Measurements from ENCODE around the gene FNTB.
"Not testable (repeated sequence)": the region's sequence is repeated elsewhere in the genome, so short reads cannot be mapped to it uniquely, and the experiment has no call there.

Gene FNTB

DNA sequence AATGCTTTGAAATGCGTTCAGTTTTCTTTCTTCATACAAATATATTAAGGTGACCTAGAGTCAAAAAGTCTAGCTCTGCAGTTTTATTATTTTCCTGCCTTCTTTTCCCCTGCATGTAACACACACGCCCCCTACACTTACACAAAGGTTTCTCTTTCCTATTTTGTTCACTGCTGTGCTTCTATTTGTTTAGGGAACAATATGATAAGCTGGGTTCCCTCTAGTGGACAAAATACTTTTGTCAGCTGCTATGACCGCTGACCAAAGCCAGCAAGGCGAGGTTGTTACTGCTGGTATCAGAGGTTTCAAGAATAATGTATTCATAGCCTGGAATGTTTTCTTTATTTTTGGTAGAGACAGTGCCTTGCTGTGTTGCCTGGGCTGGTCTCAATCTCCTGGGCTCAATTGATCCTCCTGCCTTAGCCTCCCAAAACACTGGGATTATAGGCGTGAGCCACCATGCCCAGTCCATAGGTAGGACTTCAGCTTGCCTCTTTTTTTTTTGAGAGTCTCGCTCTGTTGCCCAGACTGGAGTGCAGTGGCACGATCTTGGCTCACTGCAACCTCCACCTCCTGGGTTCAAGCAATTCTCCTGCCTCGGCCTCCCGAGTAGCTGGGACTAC lies 33.4 kb downstream of the FNTB start:
- DNase-seq = no peak

- DNase-seq = no peak
Measured at GRCh38 chr14:65024957-65025356, 38.3 kb downstream of the FNTB start.

DNA sequence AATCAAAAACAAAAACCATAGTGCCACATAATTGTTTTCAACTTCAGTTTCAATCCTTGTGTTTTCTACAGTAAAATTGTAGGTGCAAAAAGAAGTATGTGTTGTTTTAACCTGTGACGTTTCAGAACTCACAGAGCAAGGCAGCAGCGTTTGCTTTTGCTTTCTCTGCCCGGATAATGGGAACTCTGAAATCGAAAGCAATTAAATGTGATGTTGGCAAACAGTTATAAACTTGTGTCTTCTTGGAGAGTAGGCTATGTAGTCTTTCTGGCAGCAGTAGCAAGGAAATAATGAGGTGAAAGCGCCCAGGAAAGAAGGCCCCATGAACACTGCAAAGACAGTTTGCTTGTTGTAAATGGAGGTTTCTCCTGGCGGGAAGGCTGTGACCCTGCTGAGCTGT lies 39.1 kb downstream of the FNTB start:
- DNase-seq = no peak

- DNase-seq = no peak
Measured at GRCh38 chr14:65026526-65026925, 39.8 kb downstream of the FNTB start.

GRCh38 chr14:65027127-65027799 lies 40.6 kb downstream of the FNTB start:
- DNase-seq = no peak

- DNase-seq = no peak
Measured at GRCh38 chr14:65028937-65029336, 42.2 kb downstream of the FNTB start.

DNA sequence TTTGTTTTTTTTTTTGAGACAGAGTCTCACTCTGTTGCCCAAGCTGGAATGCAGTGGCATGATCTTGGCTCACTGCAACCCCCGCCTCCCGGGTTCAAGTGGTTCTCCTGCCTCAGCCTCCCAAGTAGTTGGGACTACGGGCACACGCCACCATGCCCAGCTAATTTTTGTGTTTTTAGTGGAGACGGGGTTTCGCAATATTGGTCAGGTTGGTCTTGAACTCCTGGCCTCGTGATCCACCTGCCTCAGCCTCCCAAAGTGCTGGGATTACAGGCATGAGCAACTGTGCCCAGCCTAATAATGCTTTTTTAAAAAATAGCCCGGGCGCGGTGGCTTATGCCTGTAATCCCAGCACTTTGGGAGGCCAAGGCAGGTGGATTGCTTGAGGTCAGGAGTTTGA lies 44.6 kb downstream of the FNTB start:
- DNase-seq = not testable (repeated sequence)

- DNase-seq = no peak
Measured at GRCh38 chr14:65032319-65032718, 45.6 kb downstream of the FNTB start.

GRCh38 chr14:65033181-65033580 lies 46.5 kb downstream of the FNTB start:
- DNase-seq = no peak

DNA sequence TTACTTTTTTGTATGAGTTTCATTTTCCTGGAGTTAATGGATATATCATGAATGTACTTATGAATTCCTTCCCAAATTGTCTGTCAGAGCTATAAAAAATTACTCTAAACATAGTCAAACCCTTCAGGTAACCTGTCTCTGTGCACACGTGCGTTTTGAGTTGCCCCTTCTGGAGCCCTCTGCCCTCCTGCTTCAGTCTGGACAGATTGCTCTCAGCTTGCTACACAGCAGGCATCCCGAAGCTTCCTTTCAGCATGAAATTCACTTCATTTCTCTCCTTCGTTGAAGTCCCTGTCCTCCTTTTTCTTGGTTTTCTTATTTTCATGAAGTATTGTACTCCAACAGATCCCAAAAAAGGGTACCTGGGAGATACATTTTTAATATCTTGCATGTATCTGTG lies 47.3 kb downstream of the FNTB start:
- DNase-seq = no peak

DNA sequence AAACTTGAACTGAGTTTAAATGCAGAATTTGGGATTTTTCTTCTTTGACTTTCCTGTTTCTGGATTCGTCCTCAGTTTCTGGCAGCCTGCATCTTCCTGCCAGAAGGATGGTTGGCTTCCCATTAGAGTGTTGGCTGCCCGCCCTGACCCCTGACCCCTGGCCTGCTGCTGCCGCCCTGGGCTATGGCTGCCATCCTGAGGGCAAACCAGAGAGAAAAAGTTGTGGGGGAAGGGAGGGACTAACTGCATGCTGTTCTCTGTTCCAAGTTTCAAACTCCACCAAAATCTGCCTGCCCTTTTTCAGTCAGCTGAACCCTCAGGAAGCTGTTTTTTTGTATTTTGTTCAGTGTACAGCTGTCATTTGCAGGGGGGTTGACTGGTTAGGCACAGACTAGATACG lies 48.4 kb downstream of the FNTB start:
- no peak for DNase-seq

GRCh38 chr14:65038966-65039365 lies 52.3 kb downstream of the FNTB start:
- no peak for DNase-seq

DNA sequence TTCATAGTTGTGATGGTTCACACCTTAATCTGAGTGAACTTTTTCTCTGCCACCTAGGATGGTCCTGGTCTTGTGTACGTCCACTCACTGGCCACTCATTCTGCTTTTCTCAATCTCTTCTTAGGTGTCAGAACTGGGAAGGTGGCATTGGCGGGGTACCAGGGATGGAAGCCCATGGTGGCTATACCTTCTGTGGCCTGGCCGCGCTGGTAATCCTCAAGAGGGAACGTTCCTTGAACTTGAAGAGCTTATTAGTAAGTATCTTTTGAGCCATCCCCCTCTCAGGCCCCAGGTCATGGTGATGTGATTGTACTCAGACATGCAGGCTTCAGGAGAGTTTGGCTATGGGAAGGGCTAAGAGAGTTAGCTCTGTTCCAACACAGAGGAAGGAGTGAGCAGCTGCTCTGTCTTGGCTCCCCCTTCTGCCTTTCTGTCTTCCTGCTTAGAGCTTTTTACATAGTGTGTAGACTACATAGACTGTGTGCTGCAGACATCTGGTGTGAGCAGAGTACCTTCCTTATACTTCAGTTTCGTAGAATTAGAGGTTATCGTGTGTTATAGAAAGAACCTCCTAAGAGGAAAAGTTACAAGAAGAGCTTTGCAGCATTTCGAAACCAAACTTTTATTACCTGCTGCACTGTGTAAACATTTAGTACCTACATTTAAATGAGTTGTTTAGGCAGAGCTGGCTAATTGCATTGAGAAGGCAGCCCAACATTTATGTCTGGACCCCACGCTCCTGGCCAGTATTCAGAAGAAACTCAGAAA lies 54.2 kb downstream of the FNTB start:
- no peak for DNase-seq

DNA sequence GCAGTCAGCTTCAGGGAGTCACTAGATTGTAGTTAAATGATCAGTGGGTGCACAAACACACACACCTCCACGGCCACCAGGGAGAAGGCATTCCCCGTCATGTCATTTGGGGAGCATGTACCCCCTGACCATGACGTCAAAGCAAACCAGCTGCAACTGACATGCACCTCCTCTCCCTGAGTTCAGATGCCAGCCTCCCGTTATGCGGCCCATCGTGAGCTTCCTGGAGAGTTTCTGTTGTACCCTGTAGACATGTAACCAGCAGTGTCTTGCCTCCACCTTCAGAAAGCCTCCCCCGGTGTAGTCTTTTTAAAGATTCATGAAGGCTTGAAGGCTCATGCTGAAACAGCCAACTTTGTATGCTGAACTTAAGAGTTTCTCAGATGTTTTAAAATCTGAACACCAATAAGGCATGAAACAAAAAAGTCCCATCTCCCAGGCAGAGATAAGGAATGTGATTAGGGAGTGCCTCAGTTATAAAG lies 54.8 kb downstream of the FNTB start:
- DNase-seq = no peak

- no peak for DNase-seq
Measured at GRCh38 chr14:65042296-65042695, 55.6 kb downstream of the FNTB start.

DNA sequence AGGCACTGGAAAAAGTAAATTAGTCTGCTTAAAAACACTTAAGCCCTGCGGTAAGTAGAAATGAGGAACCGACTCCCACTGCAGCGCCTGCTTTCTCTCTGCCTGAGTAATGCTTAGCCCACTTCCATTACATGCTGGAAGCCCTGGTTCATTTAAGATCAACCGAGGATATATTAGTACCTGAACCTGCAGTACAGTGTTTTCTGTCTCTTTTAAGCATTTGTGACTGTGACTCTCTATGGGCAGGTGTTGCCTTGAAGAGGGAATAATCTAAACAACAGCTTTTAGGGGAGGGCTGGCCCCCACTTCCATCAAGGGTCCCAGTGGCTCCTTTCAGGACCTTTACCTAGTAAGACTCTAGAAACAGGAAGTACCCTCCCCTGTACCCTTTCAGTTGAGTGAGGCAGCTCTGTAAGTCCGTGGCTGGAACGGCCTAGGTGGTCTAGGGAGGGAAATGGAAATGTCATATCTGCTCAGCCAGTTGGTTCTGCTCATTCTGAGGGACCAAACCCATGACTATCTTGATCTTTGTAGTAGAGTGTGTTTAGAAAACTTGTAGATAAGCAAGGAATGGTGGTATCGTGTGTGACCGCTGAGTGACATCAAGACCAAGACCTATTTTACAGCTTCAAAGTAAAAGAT lies 56.2 kb downstream of the FNTB start:
- no peak for DNase-seq

DNA sequence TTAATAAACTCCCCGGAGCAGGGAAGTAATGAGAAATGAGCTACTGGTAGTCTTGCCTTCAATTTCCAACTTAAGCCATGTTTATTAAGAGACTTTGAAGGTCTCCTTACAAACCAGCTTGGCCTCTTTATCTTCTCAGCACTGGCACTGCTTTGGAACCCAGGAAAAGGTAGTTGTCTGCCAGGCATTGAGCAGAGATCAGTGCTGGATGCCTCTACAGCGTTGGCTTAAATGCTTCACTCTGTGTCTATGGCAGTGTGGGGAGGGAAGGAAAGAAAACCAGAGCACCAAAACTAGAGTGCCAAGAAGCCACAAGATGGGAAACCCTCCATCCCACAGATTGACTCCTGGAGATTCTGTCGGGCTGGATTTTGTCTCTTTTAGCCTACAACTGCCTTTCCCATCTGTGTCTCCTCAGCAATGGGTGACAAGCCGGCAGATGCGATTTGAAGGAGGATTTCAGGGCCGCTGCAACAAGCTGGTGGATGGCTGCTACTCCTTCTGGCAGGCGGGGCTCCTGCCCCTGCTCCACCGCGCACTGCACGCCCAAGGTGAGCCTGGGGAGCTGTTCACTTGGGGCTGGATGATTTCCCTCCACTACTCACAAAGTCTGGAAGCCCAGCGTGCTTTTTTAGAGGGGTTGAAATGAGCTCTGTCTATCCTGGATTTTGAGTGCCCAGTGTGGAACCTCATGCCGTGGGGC lies 57.3 kb downstream of the FNTB start:
- no peak for DNase-seq

- no peak for DNase-seq
Measured at GRCh38 chr14:65044596-65044959, 57.9 kb downstream of the FNTB start.

GRCh38 chr14:65045006-65045405 lies 58.3 kb downstream of the FNTB start:
- no peak for DNase-seq

- no peak for DNase-seq
Measured at GRCh38 chr14:65045709-65046108, 59.0 kb downstream of the FNTB start.

DNA sequence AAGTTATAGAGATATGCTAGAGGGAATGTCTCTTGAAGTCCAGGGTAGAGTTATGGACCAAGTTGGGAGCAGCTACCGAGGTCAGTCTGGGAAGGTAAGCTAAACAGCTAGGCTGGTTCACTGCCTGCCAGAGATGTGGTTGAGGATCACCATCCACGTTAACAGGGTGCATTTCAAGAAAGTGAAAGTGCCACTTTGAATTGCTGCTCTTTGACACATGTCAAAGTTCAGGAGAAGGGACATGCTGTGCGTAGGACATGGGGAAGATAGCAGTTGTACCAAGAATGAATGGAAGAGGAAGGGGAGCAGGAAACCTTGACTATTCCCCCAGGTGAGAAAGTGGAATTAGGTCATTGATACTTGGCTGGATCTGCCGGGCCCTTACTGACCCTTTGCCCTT lies 66.1 kb downstream of the FNTB start:
- no peak for DNase-seq

DNA sequence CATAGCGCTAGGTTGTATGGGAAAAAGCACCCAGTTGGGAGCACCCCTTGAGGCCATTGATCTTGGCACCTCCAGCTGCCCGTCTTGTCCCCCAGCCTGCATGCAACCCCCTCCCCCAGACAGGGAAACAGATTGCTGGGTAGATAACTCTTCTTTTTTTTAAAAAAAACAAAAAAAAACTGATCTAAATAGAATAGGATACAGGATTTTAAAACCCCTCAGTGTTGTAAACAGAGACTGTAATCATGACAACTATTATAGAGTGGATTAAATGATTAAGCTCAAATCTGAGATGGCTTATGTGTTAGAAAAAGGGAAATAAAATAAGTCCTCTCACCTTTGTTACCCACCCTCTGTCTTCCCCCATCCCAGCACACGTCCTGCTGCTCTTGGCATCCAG lies 66.8 kb downstream of the FNTB start:
- DNase-seq = no peak

DNA sequence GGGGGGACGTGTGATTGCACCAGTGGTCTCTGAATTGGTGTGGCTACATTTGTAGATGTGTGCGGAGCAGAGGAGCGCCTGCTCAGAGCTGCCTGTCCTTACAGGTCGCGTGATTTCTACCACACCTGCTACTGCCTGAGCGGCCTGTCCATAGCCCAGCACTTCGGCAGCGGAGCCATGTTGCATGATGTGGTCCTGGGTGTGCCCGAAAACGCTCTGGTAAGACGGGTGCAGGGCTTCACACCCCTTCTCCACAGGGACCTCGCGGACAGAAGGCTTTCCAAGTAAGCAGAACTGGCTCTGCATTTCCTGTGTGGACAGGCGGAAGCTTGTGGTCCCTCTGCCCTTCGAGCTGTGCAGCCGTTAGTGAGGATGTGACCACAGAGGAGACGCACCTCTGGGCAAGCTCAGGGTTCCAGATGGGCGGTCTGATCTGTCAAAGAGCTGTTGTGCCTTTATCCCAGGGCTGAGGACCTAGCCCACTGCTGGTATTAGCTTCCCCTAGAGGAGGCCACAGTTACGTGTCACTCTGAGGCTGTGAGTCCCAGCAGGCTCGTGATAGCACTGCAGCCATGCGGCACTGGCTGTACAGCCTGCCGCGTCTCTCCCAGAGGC lies 67.9 kb downstream of the FNTB start:
- no peak for DNase-seq

All from activated CD4-positive, alpha-beta T cell treated with anti-CD3 and anti-CD28 coated beads, Interleukin-2, amount 50 U/mL, for 4 hours (primary cell).